Transverse colon (tissue), 4 donors: Measurements from ENCODE around the gene CCDC40. TPM values are rescaled to one million over a fixed set of nuclear protein-coding genes. Genes with fewer than 3 reads are reported as not detected.
"Not testable (repeated sequence)": the region's sequence is repeated elsewhere in the genome, so short reads cannot be mapped to it uniquely, and the experiment has no call there.

Experiments
- DNase-seq: peaks from one replicate; pipeline ENCODE4 v3.0.0-alpha.2; 2019
- H3K27ac ChIP-seq, 4 donors: fragments of 200-600 bp; sonication (generic); 2 replicates each; pipeline ENCODE4 v1.5.1; 2016 to 2018; ENCODE audit warnings: inconsistent platforms in 4 of 4
- H3K27me3 ChIP-seq: fragments of 200-600 bp; sonication (generic); 2 replicates; pipeline ENCODE4 v1.5.1; 2017; ENCODE audit warnings: inconsistent platforms
- H3K36me3 ChIP-seq, 4 donors: fragments of 200-600 bp; sonication (generic); 2 replicates each; pipeline ENCODE4 v1.5.1; 2017 to 2019; ENCODE audit warnings: inconsistent platforms in 4 of 4
- H3K4me1 ChIP-seq, 4 donors: fragments of 200-600 bp; sonication (generic); 2 replicates each; pipeline ENCODE4 v1.5.1; 2017 to 2020; ENCODE audit warnings: inconsistent platforms in 4 of 4
- H3K4me3 ChIP-seq, 4 donors: fragments of 200-600 bp; sonication (generic); 1 replicate in 1 of 4; 2 replicates in 3 of 4; pipeline versions ENCODE4 v1.5.1 to v1.6.1; 2017 to 2019; ENCODE audit warnings: inconsistent platforms in 4 of 4
- H3K9me3 ChIP-seq, 2 donors: fragments of 200-600 bp; sonication (generic); 2 replicates each; pipeline ENCODE4 v1.5.1; 2017 to 2019; ENCODE audit warnings: inconsistent platforms in 2 of 2
- CTCF ChIP-seq, 5 experiments: fragments of 200-600 bp in 3 of 5; fragments of 450-650 bp in 2 of 5; sonication (generic) in 3 of 5; IDR thresholded peaks; 1 replicate in 2 of 5; 2 replicates in 3 of 5; pipeline ENCODE4 v1.5.1; 2016 to 2017; ENCODE audit warnings: antibody characterized with exemption in 5 of 5, inconsistent platforms in 3 of 5, mild to moderate bottlenecking in 2 of 5, moderate library complexity in 1 of 5
- EP300 ChIP-seq: sonication (generic); formaldehyde crosslinking; IDR thresholded peaks from one replicate; pipeline ENCODE4 v1.6.1; 2017; ENCODE audit warnings: antibody characterized with exemption, low read depth
- POLR2A ChIP-seq: fragments of 450-650 bp; IDR thresholded peaks from one replicate; pipeline ENCODE4 v1.6.1; 2016; ENCODE audit warnings: antibody characterized with exemption, mild to moderate bottlenecking, moderate library complexity
- POLR2AphosphoS5 ChIP-seq, 3 donors: sonication (generic); formaldehyde crosslinking; IDR thresholded peaks; one replicate each; pipeline ENCODE4 v1.6.1; 2016; ENCODE audit warnings: antibody characterized with exemption in 3 of 3
- WGBS, 2 donors: methylation state at CpG; one replicate each; pipeline ENCODE4 v1.1.5; 2018; ENCODE audit warnings: low coverage in 1 of 2; 5-methylcytosine and 5-hydroxymethylcytosine counted together
- in situ Hi-C, 4 donors: fragments of 200-750 bp; cut with MboI; loops; one replicate each; pipeline versions ENCODE4 v1.15.0 to v1.15.1; 2017; ENCODE audit warnings: low sequenced_read_pairs in 3 of 4, low pct_ligation_motif_present in 1 of 4, low pct_unique_long_range_greater_than_20kb in 1 of 4
- intact Hi-C: fragments of 100-400 bp; cut with DNase I; formaldehyde crosslinking; loops from one replicate; pipeline ENCODE4 v1.15.1; 2023; ENCODE audit warnings: low total_unique reads
- total RNA-seq, 4 donors: library from RNA; depleted of rRNA; stranded (reverse); fragments of >200 nt; gene quantifications; one replicate each; pipeline ENCODE4 v1.1.0, GENCODE V29; 2016

Gene CCDC40
- total RNA-seq, 4 donors from 2014 or later, result 0.75 to 2.8 (median 2.0) TPM

- no peaks in the 10 kb centered on the region for H3K27me3 ChIP-seq
- in situ Hi-C loops, result loop anchor here in 2 of 4 donors (25.0 kb wide), 1 partner anchor 181 kb away; no protein-coding TSS in a partner anchor
- no peaks in the 10 kb centered on the region for H3K9me3 ChIP-seq
- H3K27ac ChIP-seq, result peak overlapping the region; percentile 7 to 72 (median 37)
- H3K4me1 ChIP-seq, result peaks cover 29 to 56% (median 51%) of the 10 kb centered on the region in 4 donors
- H3K4me3 ChIP-seq, result peak overlapping the region in 1 of 4 donors; percentile 5
- H3K36me3 ChIP-seq, result no peaks in the 10 kb centered on the region
- DNase-seq, result peak; percentile 80
- no peak for TF ChIP-seq EP300
- peak in 2 of 3 donors; percentile 9 to 49 for TF ChIP-seq POLR2AphosphoS5 (IDR thresholded peaks at IDR 0.05)
- intact Hi-C loops, result loop anchor here (10.0 kb wide), 1 partner anchor 159 kb away; the partner anchor contains the start of gene CBX4
- WGBS, 2 donors, result 21% methylated on average over 15 of the region's 22 CpGs; no CpG with 5 or more reads in 1 of the 2 donors
Measured at GRCh38 chr17:79993390-79994227, 42.8 kb upstream of the CCDC40 start.

- H3K27ac ChIP-seq, result peak overlapping the region in 2 of 4 donors; percentile 7 to 72
- not testable (repeated sequence) for H3K27me3 ChIP-seq, H3K4me3 ChIP-seq, DNase-seq, H3K36me3 ChIP-seq, H3K9me3 ChIP-seq
- in situ Hi-C loops (loop anchor here in 2 of 4 donors (25.0 kb wide), 1 partner anchor 182 kb away; no protein-coding TSS in a partner anchor), intact Hi-C loops (loop anchor here (10.0 kb wide), 1 partner anchor 159 kb away; the partner anchor contains the start of gene CBX4)
- peaks cover 27 to 52% (median 45%) of the 10 kb centered on the region in 4 donors for H3K4me1 ChIP-seq
- WGBS, 2 donors, result 66% methylated on average over 4 of the region's 4 CpGs; no CpG with 5 or more reads in 1 of the 2 donors
Measured at GRCh38 chr17:79994228-79994569, 42.2 kb upstream of the CCDC40 start.

- no peak overlapping the region for H3K4me3 ChIP-seq
- no peak for DNase-seq
- H3K4me1 ChIP-seq, result peaks cover 27 to 50% (median 41%) of the 10 kb centered on the region in 4 donors
- no peaks in the 10 kb centered on the region for H3K36me3 ChIP-seq
- in situ Hi-C loops, result loop anchor here in 2 of 4 donors (25.0 kb wide), 1 partner anchor 182 kb away; no protein-coding TSS in a partner anchor
- no peaks in the 10 kb centered on the region for H3K27me3 ChIP-seq
- no peaks in the 10 kb centered on the region for H3K9me3 ChIP-seq
- 93 to 94% methylated on average over 5 to 13 of the region's 13 CpGs for WGBS, 2 donors
- TF ChIP-seq POLR2AphosphoS5 (IDR thresholded peaks at IDR 0.05), result no peak
- TF ChIP-seq EP300, result no peak
- TF ChIP-seq POLR2A, result no peak
- no peak for TF ChIP-seq CTCF (IDR thresholded peaks at IDR 0.05)
- intact Hi-C loops, result loop anchor here (10.0 kb wide), 1 partner anchor 160 kb away; the partner anchor contains the start of gene CBX4
- no peak overlapping the region for H3K27ac ChIP-seq
Measured at GRCh38 chr17:79994602-79995001, 41.8 kb upstream of the CCDC40 start.

- intact Hi-C loops, result loop anchor here (10.0 kb wide), 1 partner anchor 161 kb away; the partner anchor contains the start of gene CBX4
- no peak for DNase-seq
- H3K36me3 ChIP-seq, result no peaks in the 10 kb centered on the region
- 71 to 91% methylated on average over 2 to 8 of the region's 8 CpGs for WGBS, 2 donors
- no peak overlapping the region for H3K27ac ChIP-seq
- TF ChIP-seq POLR2AphosphoS5 (IDR thresholded peaks at IDR 0.05), result no peak
- TF ChIP-seq EP300, result no peak
- TF ChIP-seq POLR2A, result no peak
- TF ChIP-seq CTCF (IDR thresholded peaks at IDR 0.05), result no peak
- no peaks in the 10 kb centered on the region for H3K9me3 ChIP-seq
- H3K27me3 ChIP-seq, result no peaks in the 10 kb centered on the region
- H3K4me3 ChIP-seq, result no peak overlapping the region
- peaks cover 27 to 39% (median 33%) of the 10 kb centered on the region in 4 donors for H3K4me1 ChIP-seq
- in situ Hi-C loops, result loop anchor here in 2 of 4 donors (25.0 kb wide), 1 partner anchor 183 kb away; no protein-coding TSS in a partner anchor
Measured at GRCh38 chr17:79995696-79996095, 40.7 kb upstream of the CCDC40 start.

GRCh38 chr17:79996291-79996690, 40.2 kb upstream of the CCDC40 start:
- H3K9me3 ChIP-seq, result no peaks in the 10 kb centered on the region
- intact Hi-C loops, result loop anchor here (10.0 kb wide), 1 partner anchor 161 kb away; the partner anchor contains the start of gene CBX4
- no peak overlapping the region for H3K27ac ChIP-seq
- TF ChIP-seq EP300 (no peak), POLR2AphosphoS5 (IDR thresholded peaks at IDR 0.05) (no peak), POLR2A (no peak), CTCF (IDR thresholded peaks at IDR 0.05) (no peak)
- DNase-seq, result no peak
- H3K27me3 ChIP-seq, result no peaks in the 10 kb centered on the region
- no peak overlapping the region for H3K4me3 ChIP-seq
- whole genome bisulfite sequencing, 2 donors, result 81 to 86% methylated on average over 12 of the region's 12 CpGs
- no peaks in the 10 kb centered on the region for H3K36me3 ChIP-seq
- peaks cover 26 to 33% (median 29%) of the 10 kb centered on the region in 4 donors for H3K4me1 ChIP-seq
- in situ Hi-C loops, result loop anchor here in 2 of 4 donors (25.0 kb wide), 1 partner anchor 184 kb away; no protein-coding TSS in a partner anchor
